Fibroblast of upper back skin (primary cell): ENCODE data around the gene ZNF226.
"Not testable (repeated sequence)": the region's sequence is repeated elsewhere in the genome, so short reads cannot be mapped to it uniquely, and the experiment has no call there.

Experiments
- DNase-seq: peaks from one replicate; pipeline ENCODE4 v3.0.0-alpha.2; 2013

Gene ZNF226

DNA sequence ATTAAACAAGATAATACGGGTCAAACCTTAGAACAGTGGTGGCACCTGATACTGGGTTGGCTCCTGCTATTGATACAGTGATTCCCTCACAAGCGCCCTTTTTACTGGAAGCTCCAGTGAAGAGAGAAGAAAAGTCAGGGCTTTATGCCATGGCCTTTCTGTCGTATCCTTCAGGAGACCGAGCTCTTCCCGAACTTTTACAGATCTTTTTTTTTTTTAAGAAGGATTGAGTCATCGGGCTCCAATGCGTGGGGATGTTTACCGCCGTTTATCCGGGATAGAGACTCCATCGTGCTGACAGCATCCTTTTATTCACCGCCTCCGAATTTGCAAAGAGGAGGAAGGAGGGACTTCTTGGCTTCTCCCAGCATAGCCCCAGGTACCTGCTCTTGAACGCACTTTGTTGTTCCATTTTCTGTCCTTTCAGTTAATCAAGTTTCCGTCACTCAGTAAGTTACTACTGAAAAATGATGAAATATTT is 48.0 kb downstream of the ZNF226 start:
- peak; percentile 6 for DNase-seq

- not testable (repeated sequence) for DNase-seq
Observed at GRCh38 chr19:44219926-44220325, 55.0 kb downstream of the ZNF226 start.

- DNase-seq, result not testable (repeated sequence)
Observed at GRCh38 chr19:44220761-44221160, 55.9 kb downstream of the ZNF226 start.

DNA sequence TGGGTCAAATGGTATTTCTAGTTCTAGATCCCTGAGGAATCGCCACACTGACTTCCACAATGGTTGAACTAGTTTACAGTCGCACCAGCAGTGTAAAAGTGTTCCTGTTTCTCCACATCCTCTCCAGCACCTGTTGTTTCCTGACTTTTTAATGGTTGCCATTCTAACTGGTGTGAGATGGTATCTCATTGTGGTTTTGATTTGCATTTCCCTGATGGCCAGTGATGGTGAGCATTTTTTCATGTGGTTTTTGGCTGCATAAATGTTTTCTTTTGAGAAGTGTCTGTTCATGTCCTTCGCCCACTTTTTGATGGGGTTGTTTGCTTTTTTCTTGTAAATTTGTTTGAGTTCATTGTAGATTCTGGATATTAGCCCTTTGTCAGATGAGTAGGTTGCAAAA is 56.4 kb downstream of the ZNF226 start:
- not testable (repeated sequence) for DNase-seq
